DMS 273 (cell line): ENCODE results near the gene ZNF705A.
A peak's percentile ranks its signal among the peaks of the same experiment; 100 is the strongest.
"Not testable (repeated sequence)": the region's sequence is repeated elsewhere in the genome, so short reads cannot be mapped to it uniquely, and the experiment has no call there.

Experiments used
- DNase-seq: peaks from one replicate; lab custom pipeline; 2025; ENCODE audit not compliant: unreplicated experiment; lab: John Stamatoyannopoulos, UW

The ZNF705A gene

GRCh38 chr12:8184206-8184605 lies 27.4 kb downstream of the ZNF705A start:
- DNase-seq, result not testable (repeated sequence)

DNA sequence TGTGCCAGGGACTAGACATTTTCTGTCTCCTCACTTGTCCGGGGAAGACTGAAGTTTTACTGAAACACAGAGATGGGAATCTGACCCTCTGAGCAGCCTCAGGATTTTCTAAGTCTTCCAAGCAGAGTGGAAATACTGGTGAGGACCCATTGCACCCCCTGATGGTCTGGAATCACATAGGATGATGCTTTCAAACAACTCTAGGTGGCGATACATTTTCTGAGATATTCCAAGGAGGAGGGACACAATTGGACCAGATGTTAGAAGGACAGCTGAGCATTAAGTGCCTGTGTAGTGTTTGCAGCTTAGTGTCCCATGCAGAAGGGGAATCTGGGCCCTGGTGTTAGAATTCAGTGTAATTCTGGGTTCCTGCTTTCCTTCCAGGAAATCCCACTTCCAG lies 31.3 kb downstream of the ZNF705A start:
- not testable (repeated sequence) for DNase-seq

GRCh38 chr12:8197685-8198308 lies 41.0 kb downstream of the ZNF705A start:
- not testable (repeated sequence) for DNase-seq

DNA sequence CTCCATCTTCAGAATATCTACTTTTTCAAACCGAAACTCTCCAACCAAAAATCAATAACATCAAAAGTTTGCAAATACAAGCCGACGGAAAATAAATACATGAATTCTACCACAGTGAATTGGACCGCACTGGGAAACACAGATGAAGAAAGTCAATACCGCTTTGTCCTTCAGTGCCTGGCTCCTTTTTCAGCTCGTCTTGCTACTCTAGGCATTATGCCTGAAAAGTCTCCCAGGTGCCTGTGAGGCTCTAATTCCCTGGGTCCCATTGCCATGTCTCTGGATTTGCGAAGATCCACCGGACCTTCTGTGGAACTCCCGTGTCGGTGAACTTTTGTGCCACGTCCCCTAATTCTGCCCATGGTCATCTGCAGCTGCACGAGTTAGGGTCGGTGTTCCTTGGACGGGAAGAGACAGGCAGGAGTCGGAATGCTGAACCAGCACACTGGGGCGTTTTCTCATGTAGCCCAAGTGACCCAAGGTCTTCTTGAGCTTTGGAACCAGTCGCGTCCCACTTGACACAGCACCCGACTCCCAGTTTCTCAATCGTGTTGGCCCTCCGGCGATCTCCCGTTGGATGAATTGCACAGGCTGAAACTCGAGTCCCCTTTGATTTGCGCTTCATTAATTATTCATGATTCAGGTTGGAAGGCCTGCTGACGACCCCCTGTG lies 62.0 kb downstream of the ZNF705A start:
- not testable (repeated sequence) for DNase-seq

- DNase-seq, result not testable (repeated sequence)
These were observed 64.6 kb downstream of the ZNF705A start for GRCh38 chr12:8221375-8221774.

DNA sequence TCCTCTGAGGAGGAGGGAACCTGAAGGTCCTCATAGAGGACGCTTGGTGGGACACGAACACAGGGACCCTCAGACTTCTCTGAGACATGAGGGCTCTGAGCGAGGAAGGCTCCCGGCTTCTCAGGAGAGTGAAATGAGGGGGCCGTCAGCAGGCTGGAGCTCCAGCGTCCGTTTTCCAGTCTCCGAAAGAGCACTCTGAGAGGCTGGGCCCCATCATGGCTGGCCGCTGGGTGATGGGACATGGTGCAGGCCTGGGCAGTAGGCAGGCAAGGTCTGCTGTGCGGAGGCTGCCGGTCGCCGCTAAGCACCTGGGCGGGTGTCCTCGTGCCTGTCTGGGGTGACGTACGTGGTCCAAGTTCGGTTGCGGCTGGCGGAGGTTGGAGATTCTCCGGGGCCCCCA lies 65.0 kb downstream of the ZNF705A start:
- not testable (repeated sequence) for DNase-seq

- DNase-seq, result not testable (repeated sequence)
These were observed 65.5 kb downstream of the ZNF705A start for GRCh38 chr12:8222303-8222702.

GRCh38 chr12:8223646-8224045 lies 66.8 kb downstream of the ZNF705A start:
- not testable (repeated sequence) for DNase-seq

GRCh38 chr12:8224782-8225181 lies 68.0 kb downstream of the ZNF705A start:
- not testable (repeated sequence) for DNase-seq

DNA sequence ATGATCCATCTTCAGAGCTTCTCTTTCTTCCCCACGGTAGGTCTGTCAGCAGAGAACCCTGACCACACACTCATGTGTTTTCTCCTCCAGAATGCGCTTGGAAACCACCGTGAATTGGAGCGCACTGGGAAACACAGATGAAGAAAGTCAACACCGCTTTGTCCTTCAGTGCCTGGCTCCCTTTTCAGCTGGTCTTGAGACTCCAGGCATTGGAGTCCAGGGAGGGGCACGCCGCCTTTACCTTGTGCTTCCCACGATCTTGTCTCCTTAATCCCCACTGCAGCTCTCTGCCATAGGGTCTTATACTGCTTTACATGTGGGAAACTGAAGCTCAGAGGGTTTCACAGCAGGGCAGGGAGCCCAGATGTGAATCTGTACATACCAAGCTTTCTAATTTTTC lies 69.5 kb downstream of the ZNF705A start:
- DNase-seq, result no peak

DNA sequence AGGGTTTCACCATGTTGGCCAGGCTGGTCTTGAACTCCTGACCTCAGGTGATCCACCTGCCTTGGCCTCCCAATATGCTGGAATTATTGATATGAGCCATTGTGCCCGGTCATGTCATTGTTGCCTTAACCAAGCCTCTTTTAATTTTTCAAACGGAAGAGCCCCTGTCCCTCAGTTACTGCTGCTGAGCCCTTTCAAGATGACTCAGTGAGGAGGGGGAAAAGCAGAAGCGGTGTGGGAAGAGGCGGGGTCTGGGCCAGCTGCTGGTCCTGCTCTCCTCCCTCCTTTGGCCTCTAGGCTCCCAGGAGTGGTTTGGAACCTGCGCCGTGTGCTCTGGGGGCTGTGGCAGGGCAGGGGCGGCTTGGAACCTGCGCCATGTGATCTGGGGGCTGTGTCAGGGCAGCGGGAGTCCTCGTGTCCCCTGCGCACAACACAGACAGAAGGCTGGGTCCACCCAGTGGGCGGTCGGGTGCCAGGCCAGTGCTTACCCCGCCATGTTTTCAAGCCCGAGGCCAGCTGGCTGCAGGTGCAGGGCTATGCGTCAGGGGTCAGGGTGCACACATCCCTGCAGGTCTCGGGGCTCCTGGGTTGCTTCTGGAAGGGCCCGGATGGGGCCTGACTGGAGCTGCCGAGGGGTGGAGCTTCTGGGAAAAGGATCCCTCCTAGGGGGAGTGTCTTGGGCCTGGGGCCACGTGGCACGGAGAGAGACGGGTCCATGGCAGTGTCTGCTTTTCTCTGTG lies 70.3 kb downstream of the ZNF705A start, which contains the start of gene FAM90A1:
Gene FAM90A1 (minus strand): TSS at position 627 of the 740 bp plus-strand sequence. CDS start 2,786 bp downstream, outside the sequence.
- peak; percentile 22 for DNase-seq

DNA sequence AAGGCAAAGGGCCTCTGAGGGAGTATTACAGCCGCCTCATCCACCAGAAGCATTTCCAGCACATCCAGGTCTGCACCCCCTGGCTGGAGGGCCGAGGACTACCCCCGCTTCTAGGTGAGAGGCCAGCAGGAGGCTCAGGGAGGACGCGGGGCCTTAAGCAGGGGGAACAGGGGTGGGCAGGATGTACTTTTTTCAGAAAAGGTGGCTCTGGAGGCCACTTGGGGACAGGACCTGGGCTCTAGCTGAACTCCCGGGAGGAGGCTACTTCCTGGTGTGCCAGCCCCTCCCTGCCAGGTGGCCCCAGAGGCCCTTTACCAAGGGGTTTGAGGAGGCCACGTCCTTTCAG lies 70.9 kb downstream of the ZNF705A start:
- DNase-seq, result not testable (repeated sequence)

GRCh38 chr12:8228607-8229006 lies 71.8 kb downstream of the ZNF705A start:
- DNase-seq, result not testable (repeated sequence)

DNA sequence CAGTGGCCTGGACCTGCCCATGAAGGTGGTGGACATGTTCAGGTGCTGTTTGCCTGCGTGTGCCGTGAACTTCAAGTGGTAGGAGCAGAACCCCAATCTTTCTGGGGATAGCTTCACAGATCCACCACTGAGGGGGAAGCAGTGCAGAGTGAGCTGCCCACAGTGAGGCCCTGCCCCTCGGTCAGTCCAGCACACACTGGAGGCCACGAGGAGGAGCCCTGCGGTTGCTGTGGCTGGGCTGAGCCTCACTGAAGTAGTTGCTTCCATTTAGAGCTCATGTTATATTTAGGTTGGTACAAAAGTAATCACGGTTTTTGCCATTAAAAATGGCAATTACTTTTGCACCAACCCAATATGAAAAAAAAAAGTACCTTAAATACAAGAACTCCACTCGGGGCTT lies 72.7 kb downstream of the ZNF705A start:
- not testable (repeated sequence) for DNase-seq
